GM19043 (cell line): ENCODE data around the gene RTTN.
A peak's percentile ranks its signal among the peaks of the same experiment; 100 is the strongest.
"Not testable (repeated sequence)": the region's sequence is repeated elsewhere in the genome, so short reads cannot be mapped to it uniquely, and the experiment has no call there.

Source experiments
- ATAC-seq: cut with Tn5 transposase; IDR thresholded peaks from one replicate; pipeline ENCODE4 v1.9.1; 2021; ENCODE audit warnings: low read depth; ENCODE audit not compliant: unreplicated experiment

The RTTN gene

DNA sequence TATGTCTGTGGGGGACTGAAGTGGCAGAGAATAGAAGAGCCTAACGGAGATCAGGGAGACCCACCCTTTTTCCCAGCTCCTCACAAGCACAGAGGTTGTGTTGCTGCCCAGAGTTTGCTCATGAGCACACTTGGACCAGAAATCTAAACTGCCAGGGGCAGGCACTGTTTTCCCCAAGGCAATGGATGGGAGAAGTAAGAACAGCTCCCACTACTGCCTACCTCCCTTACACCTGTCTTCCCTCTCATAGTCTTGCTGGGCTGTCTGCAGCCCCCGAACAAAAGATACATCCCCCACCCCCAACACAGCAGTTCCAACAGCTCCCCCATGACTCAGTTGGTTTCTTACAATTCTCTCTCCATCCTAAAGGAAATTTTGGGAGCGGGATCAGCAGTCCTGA lies 209.7 kb downstream of the RTTN start:
- ATAC-seq = no peak

DNA sequence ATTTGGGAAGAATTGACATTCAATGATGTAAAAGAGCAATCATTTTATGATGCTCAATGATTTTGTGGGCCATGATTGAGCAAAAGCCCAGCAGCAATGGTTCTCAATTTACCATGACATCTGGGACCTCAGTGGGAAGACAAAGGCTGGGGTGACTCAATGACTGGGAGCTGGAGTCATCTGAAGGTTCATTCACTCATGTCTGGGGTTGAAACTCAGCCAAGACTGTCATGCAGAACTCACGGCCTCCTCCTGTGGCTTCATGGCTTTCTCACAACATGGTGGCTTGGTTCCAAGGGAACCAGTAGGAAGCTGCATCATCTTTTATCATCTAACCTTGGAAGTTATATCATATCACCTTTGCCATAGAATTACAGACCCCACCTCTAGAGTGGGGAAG lies 212.7 kb downstream of the RTTN start:
- no peak for ATAC-seq

DNA sequence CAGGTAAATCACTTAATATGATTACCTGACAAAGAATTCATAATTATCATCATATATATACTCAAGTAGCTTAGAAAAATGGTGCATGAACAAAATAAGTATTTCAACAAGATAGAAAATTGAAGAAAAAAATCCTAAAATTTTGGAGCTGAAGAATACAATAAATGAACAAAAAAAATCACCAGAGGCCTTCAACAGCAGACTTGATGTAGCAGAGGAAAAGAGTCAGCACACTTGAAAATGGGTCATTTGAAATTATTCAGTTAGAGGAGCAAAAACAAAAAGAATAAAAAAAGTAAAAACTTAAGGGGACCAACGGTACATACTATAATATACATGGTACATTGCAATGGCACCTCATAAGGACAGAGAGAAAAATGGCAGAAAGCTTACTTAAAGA lies 217.6 kb downstream of the RTTN start:
- no peak for ATAC-seq

DNA sequence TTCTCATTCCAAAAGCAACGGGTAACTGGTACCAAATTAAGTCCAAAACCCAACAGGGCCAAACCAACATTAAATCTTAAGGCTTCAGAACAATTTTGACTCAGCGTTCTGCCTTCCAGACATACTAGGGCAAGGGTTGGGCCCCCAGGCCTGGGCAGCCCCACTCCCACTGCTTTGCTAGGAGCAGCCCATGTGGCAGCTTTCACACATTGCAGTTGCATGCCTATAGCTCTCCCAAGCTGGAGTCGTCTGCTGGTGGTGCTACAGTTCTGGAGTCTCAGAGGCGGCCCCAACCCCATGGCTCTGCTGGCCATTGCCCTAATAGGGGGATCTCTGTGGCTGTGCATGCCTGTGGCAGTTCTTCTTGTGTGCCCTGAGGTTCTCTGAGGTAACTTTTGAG lies 220.2 kb downstream of the RTTN start:
- ATAC-seq = no peak

DNA sequence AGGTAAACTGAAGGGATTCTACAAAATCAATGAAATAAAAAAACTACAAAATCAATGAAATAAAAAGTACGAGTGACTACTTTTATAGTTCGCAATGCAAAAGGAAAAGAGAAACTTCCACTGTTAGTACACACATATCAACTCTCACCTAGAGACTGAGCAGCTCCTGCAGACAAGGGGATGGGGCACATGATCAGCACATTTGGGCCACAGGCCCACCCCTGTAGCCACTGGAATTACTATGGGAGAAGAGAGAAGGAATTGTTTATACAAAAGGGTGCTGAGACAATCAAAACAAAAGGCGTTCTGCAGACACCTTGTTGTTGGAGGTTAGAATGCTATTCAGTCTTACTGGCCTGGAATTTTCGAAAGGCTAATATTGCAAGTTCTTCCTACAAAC lies 223.1 kb downstream of the RTTN start:
- ATAC-seq = no peak

DNA sequence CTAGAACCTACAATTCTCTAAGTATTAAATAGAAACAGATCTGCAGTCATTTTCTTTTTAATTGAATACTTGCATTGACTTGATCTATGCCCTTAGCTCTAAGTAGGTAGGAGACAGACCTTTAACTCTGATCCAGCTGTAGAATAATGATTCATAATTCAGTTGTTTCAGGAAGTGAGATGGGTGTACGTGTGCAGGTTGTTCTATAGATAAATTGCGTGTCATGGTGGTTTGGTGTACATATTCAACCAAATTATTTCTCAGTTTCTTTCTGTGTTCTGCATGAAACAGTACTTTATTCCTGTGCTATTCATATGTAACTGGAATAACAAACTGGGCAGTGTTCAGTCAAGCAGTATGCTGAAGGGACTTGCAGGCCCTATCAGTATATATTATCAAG lies 223.5 kb downstream of the RTTN start:
- peak; percentile 37 for ATAC-seq

DNA sequence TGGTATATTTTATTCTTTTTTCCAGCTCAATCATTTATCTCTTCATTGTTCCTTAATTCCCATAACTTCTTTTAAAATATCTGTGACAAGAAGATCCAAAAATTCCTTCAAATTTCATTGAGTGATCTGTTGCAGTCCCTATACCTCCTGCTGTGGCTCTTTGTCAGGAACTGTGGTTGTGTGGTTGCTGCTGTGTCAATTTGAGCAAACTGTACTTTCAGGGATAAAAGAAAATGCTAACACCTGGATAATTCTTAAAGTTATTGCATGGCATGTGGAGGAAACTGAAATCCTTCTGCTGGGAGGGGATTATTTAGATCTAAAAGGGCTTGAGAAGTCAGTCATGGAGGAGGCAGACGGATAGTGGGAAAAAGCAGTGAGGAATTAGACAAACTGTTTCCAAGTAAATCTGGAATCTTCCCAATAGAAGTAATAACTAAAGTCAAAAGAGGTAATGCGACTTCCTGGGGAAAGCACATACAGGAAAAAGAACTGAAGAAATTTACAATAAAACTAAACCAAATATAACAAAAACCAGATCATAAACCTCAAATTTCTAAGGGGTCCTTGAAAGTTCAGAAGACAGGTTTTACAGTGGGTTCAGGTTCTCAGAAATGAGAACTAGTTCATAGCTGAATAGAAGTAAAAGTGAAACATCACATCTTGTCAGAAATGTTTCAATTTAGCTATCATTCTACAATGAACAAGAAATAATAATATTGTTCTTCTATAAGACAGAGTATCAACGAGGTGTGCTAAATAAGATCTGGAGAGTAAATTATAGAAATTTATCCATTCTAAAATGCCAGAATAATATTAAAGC lies 224.3 kb downstream of the RTTN start:
- no peak for ATAC-seq

DNA sequence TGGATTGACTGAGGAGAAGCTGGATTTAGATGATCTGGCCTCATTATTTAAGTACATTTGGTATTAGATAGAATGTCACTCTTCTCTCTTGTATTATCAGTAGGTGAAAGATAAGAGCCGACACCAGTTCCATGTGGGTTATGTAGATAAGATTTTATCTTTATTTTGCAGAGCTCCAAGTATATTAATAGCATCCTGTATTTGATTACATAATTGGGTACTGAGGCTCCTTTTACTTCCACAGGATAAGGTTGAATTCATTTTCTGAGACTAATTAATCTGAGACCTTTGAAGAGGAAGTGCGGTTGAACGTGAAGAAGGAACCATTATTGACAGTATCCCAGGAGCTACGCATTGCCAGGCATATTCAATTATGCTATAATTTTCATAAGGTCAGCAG lies 225.0 kb downstream of the RTTN start:
- ATAC-seq = no peak

DNA sequence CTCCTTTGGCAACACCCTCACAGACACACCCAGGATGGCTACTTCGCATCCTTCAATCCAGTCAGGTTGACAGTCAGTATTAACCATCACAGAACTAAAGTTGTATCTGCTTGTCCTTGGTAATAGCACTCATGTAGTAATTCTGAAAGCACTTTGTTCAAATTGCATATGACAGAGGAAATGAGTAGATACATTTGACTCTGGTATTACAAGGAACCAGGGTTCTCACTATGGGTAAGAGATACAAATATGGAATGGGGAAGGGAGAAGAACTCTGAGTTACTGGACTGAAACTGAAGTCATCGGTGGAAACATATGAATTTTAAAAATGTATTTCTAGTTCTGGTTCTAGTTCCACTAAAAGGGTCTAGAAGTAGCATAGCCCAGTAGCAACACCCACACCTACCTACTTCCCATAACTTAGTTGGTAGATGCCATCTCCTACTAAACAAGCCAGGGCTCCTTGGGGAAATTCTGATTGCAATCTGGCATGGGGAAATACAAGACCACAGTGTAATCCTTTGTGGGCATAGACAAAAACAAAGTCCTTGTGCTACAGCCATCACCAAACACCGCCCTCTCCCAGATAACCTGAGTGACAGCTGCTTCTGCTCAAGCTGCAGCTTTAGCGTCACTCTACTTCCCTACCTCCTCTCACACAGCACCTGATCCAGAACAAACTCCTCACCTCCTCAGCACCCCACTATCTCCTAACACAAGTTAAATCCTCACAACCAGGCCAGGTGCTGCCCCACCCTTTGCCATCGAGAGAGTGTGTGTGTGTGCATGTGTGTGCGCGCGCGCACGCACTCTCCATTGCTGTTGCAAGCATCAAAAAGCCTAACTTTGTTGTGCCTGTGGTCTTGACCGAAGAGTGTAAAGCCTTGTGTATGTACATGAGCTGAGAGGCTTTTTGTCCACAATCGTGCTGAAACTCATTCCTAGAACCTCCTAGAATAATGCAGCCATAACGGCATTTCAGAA lies 226.5 kb downstream of the RTTN start:
- peak; percentile 55 for ATAC-seq

DNA sequence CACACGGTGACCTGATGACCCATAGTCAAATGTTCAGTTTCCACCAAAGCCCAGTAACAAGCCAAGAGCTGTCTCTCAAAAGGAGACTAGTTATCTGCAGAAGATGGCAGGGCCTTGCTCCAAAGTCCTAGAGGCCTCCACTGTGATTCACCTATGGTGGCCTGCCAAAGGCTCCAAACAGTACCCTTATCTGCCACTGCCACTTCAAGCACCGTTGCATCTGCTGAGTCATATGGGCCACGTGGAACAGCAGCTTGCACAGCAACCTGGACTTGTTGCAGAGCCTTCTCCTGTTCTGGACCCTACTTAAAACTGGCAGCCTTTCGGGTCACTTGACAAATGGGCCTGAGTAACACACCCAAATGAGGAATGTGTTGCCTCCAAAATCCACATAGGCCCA lies 230.2 kb downstream of the RTTN start:
- not testable (repeated sequence) for ATAC-seq

DNA sequence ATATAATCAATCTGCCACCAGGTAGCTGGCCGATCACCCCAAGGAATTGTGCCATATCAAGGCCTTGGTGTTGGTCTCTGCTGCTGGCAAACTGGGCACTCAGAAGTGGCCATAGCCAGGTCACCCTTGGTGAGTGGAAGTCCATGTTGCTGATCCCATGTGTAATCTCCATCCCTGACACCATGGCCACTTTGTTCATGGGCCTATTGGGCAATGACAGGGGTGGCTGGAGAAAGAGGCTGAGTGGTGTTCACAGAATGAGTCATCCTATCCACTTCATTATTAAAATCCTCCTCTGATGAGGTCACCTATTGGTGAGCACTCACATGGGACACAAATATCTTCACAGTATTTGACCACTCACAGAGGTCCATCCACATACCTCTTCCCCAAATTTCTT lies 231.1 kb downstream of the RTTN start:
- ATAC-seq = no peak

DNA sequence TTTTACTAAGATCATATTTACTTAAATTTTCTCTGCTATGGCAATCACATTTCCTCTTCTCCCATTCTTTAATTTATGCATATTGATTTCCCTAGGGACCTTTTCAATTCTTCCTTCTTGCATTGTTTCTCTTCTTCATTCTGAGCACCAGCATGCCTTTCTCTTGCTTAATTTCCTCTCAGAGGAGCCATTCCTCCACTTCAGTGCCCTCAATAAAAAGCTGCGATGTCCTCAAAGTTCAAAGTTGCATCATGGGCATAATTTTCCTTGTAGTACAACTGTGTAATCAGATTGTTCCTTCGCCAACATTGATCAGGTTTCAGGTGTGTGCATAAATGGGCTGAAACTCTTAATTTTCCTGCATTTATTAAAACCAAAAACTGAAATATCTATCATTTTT lies 236.0 kb downstream of the RTTN start:
- no peak for ATAC-seq

DNA sequence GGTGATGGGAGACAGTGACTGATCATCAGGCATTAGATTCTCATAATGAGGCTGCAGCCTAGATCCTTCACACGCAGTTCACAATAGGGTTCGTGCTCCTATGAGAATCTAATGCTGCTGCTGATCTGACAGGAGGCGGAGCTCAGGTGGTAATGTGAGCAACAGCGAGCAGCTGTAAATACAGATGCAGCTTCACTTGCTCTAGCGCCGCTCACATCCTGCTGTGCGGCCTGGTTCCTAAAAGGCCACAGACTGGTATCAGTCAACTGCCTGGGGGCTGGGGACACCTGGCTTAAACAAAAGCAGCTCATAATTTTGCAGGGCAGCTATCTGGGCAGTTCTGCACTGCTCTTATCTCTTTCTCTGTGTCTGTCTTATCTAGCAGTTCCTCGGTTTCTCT lies 237.4 kb downstream of the RTTN start:
- peak; percentile 98 for ATAC-seq

DNA sequence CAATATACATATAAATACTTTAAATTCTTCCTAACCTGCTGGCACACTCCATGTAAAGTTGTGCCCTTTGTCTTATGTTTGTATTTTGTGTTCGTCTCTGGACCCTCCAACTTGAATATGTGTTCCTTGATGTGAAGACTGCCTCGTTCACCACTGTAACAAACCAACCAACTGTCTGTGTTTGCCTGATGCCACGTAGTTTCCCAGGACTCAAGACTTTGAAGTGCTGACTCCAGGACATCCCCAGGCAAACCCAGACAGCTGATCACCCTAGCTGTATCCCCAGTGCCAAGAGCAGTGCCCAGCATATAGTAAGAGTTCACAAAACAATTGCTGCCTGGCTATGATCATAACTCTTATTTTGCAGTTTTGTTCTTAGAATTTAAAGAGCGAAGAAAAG lies 242.3 kb downstream of the RTTN start:
- no peak for ATAC-seq

DNA sequence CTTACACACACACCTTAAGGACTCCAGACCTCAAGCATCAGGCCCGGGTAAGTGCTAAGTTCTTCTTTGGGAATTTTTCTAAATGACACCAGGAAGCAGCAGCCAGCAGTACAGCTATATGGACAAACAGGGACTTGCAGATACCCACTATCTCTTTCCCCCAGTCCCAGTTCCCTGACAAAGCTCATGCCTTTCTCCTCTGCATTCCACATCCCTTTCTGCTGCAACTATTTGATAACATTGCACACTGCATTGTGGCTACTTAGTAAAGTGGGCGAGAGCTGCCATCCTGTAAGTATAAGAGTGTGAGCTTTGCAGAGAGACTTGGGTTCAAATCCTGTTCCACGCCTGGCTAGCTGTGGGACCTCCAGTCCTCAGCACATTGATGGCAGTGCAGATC lies 243.8 kb downstream of the RTTN start:
- ATAC-seq = no peak

DNA sequence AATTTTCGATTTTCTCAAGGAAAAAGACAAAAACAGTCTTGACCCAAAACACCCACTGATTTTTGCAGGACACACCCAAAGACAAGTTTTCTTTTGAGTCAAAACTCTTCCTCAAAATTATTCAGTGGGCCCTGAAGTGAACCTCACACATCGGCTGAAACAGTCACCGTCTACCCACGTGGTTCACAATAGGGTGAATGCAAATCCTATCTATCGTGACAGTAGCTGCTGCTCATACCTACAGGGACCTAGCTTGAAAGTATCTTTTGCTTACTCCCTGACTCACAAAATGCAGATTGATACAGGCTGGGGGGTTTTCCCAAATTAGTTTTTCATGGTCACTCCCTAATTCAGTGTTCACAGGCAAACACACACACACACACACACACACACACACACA lies 247.1 kb downstream of the RTTN start:
- peak; percentile 32 for ATAC-seq

DNA sequence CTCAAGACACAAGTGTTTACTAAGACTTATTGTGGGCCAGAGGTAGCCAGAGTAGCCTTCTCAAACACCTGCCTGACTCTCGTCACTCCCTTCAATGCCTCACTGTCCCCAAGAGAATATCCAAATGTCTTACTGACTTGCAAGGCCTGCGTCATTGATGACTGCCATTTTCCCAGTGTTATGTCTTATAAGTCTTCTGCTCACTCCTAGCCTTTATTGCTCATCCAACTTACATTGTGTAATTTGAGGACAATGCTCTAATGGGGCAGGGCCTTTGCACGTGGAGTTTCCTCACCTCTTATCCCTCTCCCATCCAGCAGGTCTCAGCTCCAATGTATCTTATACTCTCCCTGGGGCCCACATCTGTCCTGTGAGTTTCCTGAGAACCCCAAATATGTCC lies 247.7 kb downstream of the RTTN start:
- no peak for ATAC-seq

DNA sequence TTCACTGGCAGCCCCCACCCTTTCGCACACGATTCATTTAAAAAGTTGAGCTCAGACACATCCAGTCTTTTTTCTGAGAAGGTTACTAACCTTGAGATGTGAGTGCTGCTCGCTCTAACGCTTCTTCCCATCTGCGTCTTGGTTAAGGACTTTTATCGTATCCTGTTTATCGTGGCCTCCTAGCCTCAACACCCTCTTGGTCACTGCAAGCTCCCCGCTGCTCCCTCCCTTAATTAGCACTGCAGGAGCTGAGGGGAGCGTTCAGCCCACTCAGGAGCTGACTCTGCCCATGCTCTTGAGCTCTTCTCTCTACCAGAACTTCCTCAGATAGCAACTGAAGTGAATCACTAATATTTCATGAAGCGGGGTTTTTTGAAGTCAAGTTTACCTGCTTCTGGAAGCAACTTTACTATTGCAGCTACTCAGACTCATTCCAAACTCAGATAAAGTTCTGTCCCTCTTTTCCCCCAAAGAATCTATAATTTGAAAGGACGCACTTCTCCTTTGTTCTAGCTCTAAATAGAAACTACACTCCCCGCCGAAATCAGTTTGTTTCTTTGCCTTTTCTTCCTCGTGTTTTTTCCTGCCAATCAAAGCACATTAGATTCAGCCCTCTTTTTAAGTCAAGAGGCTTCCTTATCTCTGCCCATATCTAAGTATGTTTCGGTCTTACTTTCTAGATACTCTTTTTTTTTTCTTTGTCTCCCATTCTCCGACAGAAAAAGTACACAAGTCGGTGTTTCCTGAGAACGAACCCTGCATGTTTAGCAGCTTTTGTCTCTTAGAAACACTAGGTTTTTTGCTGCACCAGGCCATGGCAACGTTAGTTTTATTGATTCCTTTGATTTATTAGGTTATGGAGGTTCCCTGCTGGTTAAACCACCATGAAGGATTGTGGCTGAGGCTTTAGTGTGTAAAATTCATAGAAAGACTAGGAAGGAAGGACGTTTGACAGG lies 248.5 kb downstream of the RTTN start:
- ATAC-seq = no peak

DNA sequence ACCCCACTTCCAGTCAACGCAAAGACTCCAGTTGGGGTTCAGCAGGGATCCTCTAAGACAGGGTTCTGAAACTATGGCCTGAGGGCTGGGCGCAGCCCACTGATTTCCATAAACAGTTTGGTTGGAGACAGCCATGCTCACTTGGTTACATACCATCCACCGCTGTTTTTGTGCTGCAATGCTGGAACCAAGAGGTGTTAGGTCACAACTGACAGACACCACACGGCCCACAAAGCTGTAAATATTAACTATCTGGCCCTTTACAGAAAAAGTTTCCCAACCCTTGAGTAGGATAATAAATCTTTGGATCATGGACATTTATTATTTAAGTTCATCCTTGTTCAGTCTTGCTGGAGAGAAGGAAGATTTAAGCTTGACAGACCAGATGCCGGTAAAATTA lies 249.4 kb downstream of the RTTN start:
- ATAC-seq = peak; percentile 35

DNA sequence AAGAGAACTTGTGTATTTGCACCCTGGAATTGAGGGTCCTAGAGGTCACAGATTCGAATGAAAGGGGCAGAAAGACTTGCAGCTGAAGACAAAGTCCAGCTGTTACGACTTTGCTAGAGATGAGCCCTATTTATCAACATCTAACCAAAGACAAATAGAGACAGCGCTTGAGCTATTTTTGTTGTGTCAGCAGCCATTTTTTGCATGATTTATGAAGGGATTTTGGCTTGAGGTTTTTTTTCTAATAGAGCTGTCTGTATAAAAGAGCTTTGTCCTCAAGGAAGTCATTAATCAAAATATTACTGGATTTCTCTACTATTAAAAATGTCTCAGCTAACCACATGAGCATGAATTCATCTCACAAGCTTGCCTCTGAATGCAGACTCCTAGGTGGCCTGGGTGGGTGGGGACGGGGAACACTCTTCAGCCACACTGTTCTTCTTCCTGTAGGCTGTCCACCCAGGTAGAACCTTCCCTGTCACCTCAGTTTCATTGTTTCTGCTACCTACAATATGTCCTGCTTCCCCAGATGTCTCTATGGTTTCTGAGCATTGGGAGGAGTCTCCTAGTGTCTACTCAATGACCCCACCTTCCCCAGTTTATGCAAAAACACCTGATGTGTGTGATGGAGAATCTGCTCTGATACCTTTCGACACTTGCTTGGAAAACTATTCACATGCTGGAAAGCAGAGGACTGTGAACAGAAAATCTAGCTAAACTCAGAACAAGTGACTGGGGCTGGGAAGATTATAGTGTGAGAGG lies 250.6 kb downstream of the RTTN start:
- ATAC-seq = peak; percentile 29
